Peyer's patch (tissue), 4 donors: Measurements from ENCODE around the gene GPR61. TPM values are rescaled to one million over a fixed set of nuclear protein-coding genes. Genes with fewer than 3 reads are reported as not detected.

Experiments
- DNase-seq, 3 donors: peaks; one replicate each; pipeline ENCODE4 v3.0.0-alpha.2; 2017 to 2019
- H3K27ac ChIP-seq, 4 donors: fragments of 200-600 bp; sonication (generic); one replicate each; pipeline ENCODE4 v1.5.1; 2016 to 2019
- H3K27me3 ChIP-seq, 2 donors: fragments of 200-600 bp; sonication (generic); one replicate each; pipeline ENCODE4 v1.5.1; 2019
- H3K36me3 ChIP-seq, 3 donors: fragments of 200-600 bp; sonication (generic); one replicate each; pipeline ENCODE4 v1.5.1; 2016 to 2019
- H3K4me1 ChIP-seq, 4 donors: fragments of 200-600 bp; sonication (generic); one replicate each; pipeline ENCODE4 v1.5.1; 2016 to 2019
- H3K4me3 ChIP-seq, 4 donors: fragments of 200-600 bp; sonication (generic); 1 replicate in 3 of 4; 2 replicates in 1 of 4; pipeline ENCODE4 v1.5.1; 2016 to 2019; ENCODE audit warnings: mild to moderate bottlenecking in 1 of 4
- H3K9me3 ChIP-seq, 4 donors: fragments of 200-600 bp; sonication (generic); one replicate each; pipeline ENCODE4 v1.5.1; 2016 to 2019; ENCODE audit warnings: mild to moderate bottlenecking in 1 of 4
- CTCF ChIP-seq, 6 experiments: fragments of 450-650 bp in 4 of 6; fragments of 200-600 bp in 2 of 6; sonication (generic) in 1 of 6; IDR thresholded peaks; one replicate each; pipeline ENCODE4 v1.5.1; 2017 to 2019; ENCODE audit warnings: antibody characterized with exemption in 6 of 6, mild to moderate bottlenecking in 3 of 6, moderate library complexity in 1 of 6
- POLR2A ChIP-seq, 2 donors: fragments of 450-650 bp; IDR thresholded peaks; one replicate each; pipeline ENCODE4 v1.5.1; 2017; ENCODE audit warnings: antibody characterized with exemption in 2 of 2, mild to moderate bottlenecking in 2 of 2, moderate library complexity in 2 of 2
- total RNA-seq, 4 donors: library from RNA; depleted of rRNA; stranded (reverse); fragments of >200 nt; gene quantifications; one replicate each; pipeline ENCODE4 v1.1.0, GENCODE V29; 2016

Gene GPR61
- total RNA-seq, 4 donors from 2014 or later: 0.40 TPM; not detected in 3

DNA sequence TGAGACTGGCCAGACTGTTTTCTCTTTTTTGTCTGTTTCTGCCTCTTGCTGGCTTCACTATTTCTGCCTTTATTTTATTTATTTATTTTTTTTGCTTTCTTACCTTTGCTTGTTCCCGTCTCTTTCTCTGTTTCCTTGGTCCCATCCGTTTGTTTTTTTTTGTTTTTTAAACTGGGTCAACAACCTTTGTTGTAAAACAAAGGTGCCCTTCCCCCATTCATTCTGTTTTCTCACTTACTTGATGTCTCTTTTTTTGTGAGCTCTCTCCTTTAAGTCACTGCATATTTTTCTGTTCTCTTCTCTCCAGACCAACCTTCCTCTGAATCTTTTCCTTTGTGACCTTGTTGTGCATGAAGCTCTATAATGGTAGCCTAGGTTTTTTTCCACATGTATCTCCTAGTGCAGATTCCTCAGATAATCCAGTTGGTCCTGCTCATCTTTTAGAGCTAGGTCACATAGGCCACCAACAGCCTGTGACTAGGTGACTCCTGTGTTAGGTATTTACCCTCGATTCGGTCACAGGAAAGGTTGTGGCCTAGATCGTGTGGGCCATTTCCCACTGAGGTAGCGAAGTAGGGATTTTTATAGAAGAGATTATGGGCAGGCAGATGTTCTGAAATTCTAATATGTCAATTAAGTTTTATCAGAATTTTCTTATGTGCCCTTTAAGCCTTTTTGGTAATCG is 24.7 kb downstream of the GPR61 start:
- no peak for TF ChIP-seq CTCF (IDR thresholded peaks at IDR 0.05)
- no peak for DNase-seq
- Histone ChIP-seq H3K27ac (no peak overlapping the region), H3K4me3 (no peak overlapping the region), H3K9me3 (no peaks in the 10 kb centered on the region), H3K27me3 (no peaks in the 10 kb centered on the region), H3K36me3 (no peaks in the 10 kb centered on the region), H3K4me1 (peaks cover 0 to 47% (median 6%) of the 10 kb centered on the region in 4 donors)

GRCh38 chr1:109565241-109565640 is 25.6 kb downstream of the GPR61 start:
- Histone ChIP-seq H3K27me3 (no peaks in the 10 kb centered on the region), H3K4me1 (peaks cover 0 to 40% (median 6%) of the 10 kb centered on the region in 4 donors), H3K36me3 (no peaks in the 10 kb centered on the region), H3K4me3 (no peak overlapping the region), H3K9me3 (no peaks in the 10 kb centered on the region), H3K27ac (no peak overlapping the region)
- TF ChIP-seq CTCF (IDR thresholded peaks at IDR 0.05) (no peak), POLR2A (IDR thresholded peaks at IDR 0.05) (no peak)
- DNase-seq: no peak

DNA sequence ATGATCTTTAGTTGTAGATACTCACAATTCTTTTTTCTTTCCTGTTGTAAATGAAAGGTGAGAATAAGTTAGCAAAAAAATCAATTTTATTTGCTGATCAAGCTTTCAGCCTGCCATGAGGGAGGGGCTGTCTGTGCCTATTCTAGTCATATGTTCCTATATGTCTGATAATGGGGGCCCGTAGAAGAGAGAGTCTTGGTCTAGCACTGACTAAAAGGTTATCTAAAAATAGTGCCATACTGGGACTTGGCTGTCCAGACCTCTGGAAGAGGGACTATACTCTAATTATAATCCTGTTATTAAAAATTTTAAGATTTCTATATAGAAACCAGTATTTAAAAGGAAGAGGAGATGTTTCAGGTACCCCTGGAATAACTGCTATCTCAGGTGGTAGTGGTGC is 27.3 kb downstream of the GPR61 start:
- no peaks in the 10 kb centered on the region for H3K27me3 ChIP-seq
- H3K27ac ChIP-seq: no peak overlapping the region
- H3K9me3 ChIP-seq: no peaks in the 10 kb centered on the region
- TF ChIP-seq POLR2A (IDR thresholded peaks at IDR 0.05): no peak
- no peak for TF ChIP-seq CTCF (IDR thresholded peaks at IDR 0.05)
- H3K36me3 ChIP-seq: no peaks in the 10 kb centered on the region
- no peak overlapping the region for H3K4me3 ChIP-seq
- H3K4me1 ChIP-seq: peaks cover 0 to 34% (median 6%) of the 10 kb centered on the region in 4 donors
- DNase-seq: no peak

GRCh38 chr1:109567877-109568672 is 28.4 kb downstream of the GPR61 start:
- Histone ChIP-seq H3K27ac (no peak overlapping the region), H3K4me1 (peaks cover 0 to 29% (median 6%) of the 10 kb centered on the region in 4 donors), H3K9me3 (no peaks in the 10 kb centered on the region), H3K27me3 (no peaks in the 10 kb centered on the region), H3K4me3 (no peak overlapping the region), H3K36me3 (no peaks in the 10 kb centered on the region)
- DNase-seq: no peak
- TF ChIP-seq POLR2A (IDR thresholded peaks at IDR 0.05) (no peak), CTCF (IDR thresholded peaks at IDR 0.05) (no peak)

GRCh38 chr1:109569323-109569722 is 29.7 kb downstream of the GPR61 start:
- Histone ChIP-seq H3K4me3 (no peak overlapping the region), H3K36me3 (no peaks in the 10 kb centered on the region), H3K4me1 (peaks cover 0 to 17% (median 4%) of the 10 kb centered on the region in 4 donors), H3K27me3 (no peaks in the 10 kb centered on the region), H3K27ac (no peak overlapping the region), H3K9me3 (no peaks in the 10 kb centered on the region)
- TF ChIP-seq CTCF (IDR thresholded peaks at IDR 0.05) (no peak), POLR2A (IDR thresholded peaks at IDR 0.05) (no peak)
- DNase-seq: no peak
